Urinary bladder (tissue), 4 donors: ENCODE data around the gene PALM2AKAP2. TPM values are rescaled to one million over a fixed set of nuclear protein-coding genes. Genes with fewer than 3 reads are reported as not detected.

ENCODE experiments used
- DNase-seq: peaks from one replicate; pipeline ENCODE4 v3.0.0-alpha.2; 2015; ENCODE audit errors: extremely low spot score
- H3K27ac ChIP-seq: one replicate; pipeline ENCODE4 v1.5.1; 2013; ENCODE audit warnings: low read depth, mild to moderate bottlenecking, moderate library complexity
- H3K36me3 ChIP-seq: one replicate; pipeline ENCODE4 v1.6.1; 2013; ENCODE audit warnings: mild to moderate bottlenecking, moderate library complexity; ENCODE audit not compliant: insufficient read depth
- H3K4me1 ChIP-seq: one replicate; pipeline ENCODE4 v1.6.1; 2013; ENCODE audit warnings: mild to moderate bottlenecking, moderate library complexity; ENCODE audit not compliant: insufficient read depth
- H3K4me3 ChIP-seq: one replicate; pipeline ENCODE4 v1.5.1; 2013; ENCODE audit warnings: low read depth, low read length
- WGBS: extraction: QIAGEN DNeasy Blood & Tissue Kit; methylation state at CpG from one replicate; pipeline ENCODE4 v1.1.7; 2013; 5-methylcytosine and 5-hydroxymethylcytosine counted together
- polyA plus RNA-seq: library from polyadenylated mRNA; stranded (reverse); fragments of 200-250 nt; gene quantifications from one replicate; pipeline ENCODE4 v1.2.3, GENCODE V29; 2013
- total RNA-seq: library from RNA; depleted of rRNA; stranded (reverse); fragments of >200 nt; gene quantifications from one replicate; pipeline ENCODE4 v1.2.3, GENCODE V29; 2014
- donor health status: healthy with polysubstance abuse.
- donor health status: healthy.

The PALM2AKAP2 gene
- total and polyA plus RNA-seq, 2 donors = 1.3 to 15.6 TPM

DNA sequence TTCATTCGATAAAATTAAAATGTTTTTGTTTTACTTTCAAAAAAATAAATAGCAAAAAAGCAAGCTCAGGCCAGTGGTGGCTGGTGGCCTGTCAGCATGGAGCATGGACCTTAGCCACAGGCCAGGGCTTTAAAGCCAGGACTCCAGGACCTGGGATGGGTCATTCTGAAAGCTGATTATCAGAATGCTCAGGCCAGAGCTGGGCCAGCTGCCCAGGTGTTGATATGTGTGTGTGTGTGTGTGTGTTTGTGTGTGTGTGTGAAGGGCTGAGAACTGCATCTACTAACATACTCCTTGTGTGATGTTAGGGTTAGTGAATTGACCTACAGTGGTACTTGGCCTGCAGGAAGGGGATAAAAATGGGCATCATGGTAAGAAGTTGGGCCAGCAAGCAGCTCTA is 21.5 kb downstream of the PALM2AKAP2 start:
- H3K4me3 ChIP-seq = no peak overlapping the region
- no peak for DNase-seq
- no peaks in the 10 kb centered on the region for H3K36me3 ChIP-seq
- 55% methylated on average over 1 of the region's 1 CpG for WGBS
- peaks cover 2% of the 10 kb centered on the region for H3K4me1 ChIP-seq
- H3K27ac ChIP-seq = no peak overlapping the region

DNA sequence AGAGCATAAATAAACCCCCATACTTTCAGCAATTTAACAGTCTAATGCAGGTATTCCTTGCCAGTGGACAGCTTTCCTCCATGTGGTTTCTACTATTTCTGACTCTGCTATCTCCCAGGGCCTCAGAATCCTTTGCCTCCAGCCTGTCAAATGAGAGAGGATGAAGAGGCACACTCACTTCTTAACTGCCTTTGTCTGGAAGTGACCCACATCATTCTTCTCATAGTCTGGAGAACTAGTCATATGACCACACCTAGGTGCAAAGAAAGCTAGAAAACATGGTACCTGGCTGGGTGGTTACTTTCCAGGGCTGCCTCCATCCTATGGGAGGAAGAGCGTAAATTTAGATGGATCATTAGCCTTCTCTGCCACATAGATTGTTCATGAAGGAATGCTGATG is 22.5 kb downstream of the PALM2AKAP2 start:
- WGBS = 95% methylated on average over 1 of the region's 1 CpG
- no peak overlapping the region for H3K27ac ChIP-seq
- H3K4me3 ChIP-seq = no peak overlapping the region

DNA sequence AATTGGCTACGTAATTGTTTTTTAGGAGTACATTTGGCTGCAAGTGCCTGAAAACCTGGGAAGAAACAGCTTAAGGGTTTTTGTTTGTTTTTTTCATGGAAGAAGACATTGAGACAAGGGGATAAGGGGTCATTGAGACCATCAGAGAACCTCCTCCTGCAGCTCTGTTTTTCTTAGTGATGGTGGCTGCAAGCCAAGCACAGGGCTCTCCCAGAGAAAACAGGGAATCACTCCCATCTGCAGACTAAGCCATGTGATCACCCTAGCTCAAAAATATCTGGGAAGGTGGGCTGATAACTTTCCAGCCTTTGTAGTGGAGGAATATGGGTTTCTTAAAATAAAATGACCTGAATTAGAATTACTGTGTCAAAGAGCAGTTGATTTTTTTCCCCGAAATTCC is 25.1 kb downstream of the PALM2AKAP2 start:
- Histone ChIP-seq H3K27ac (no peak overlapping the region), H3K4me3 (no peak overlapping the region), H3K4me1 (peaks cover 2% of the 10 kb centered on the region), H3K36me3 (no peaks in the 10 kb centered on the region)
- DNase-seq = no peak
- WGBS = 58% methylated on average over 2 of the region's 2 CpGs

More for the DNA sequence above, 22.5 kb downstream of the PALM2AKAP2 start:
- DNase-seq = no peak
- Histone ChIP-seq H3K4me1 (peaks cover 2% of the 10 kb centered on the region), H3K36me3 (no peaks in the 10 kb centered on the region)

DNA sequence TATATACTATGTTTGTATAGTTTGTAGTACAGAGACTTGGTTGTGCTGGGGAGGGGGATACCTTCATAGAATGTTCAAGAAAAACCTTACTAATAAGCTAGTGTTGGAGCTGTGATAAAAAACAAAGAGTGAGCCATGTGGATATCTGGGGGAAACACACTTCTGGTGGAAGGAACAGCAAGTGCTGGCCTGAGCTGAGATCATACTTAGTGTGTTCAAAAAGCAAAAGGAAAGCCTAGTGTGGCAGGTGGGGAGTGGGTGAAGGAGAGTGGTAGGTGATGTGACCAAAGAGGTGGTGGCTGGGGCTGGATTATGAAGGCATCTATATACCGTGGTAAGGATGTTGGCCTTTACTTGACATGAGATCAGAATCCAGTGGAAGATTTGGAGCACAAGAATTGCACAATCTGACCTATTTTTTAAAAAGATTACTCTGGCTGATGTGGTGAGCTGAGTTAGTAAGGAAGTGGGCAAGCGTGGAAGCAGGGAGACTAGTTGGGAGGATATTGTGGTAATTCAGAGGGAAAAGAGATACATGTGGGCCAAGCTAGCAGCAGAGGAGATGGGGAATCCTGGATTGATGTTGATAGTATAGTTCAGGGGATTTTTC is 26.6 kb downstream of the PALM2AKAP2 start:
- no peak for DNase-seq
- no peaks in the 10 kb centered on the region for H3K36me3 ChIP-seq
- H3K4me3 ChIP-seq = no peak overlapping the region
- peaks cover 2% of the 10 kb centered on the region for H3K4me1 ChIP-seq
- WGBS = 58% methylated on average over 2 of the region's 2 CpGs
- H3K27ac ChIP-seq = no peak overlapping the region

DNA sequence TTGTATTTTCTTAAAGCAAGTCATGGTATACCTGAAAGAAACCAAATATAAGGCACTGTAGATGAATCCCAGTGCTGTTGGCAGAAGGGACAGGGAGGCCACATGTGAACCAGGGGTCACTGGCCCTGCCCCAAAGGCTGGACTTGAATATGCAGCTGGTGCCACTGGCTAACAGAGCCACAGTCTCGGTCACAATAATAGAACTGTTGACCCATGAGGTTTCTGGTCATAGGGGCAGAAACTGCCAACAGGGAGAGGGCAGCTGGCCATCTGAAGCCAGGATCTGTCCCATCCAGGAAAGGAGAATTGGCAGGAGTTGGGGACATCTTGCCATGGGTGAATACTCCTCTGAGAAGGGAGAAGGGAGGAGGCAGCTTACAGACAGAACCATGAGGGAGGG is 31.9 kb downstream of the PALM2AKAP2 start:
- WGBS = 92% methylated on average over 1 of the region's 1 CpG
- no peak overlapping the region for H3K4me3 ChIP-seq
- H3K27ac ChIP-seq = no peak overlapping the region
- H3K4me1 ChIP-seq = no peaks in the 10 kb centered on the region
- DNase-seq = no peak
- H3K36me3 ChIP-seq = no peaks in the 10 kb centered on the region

DNA sequence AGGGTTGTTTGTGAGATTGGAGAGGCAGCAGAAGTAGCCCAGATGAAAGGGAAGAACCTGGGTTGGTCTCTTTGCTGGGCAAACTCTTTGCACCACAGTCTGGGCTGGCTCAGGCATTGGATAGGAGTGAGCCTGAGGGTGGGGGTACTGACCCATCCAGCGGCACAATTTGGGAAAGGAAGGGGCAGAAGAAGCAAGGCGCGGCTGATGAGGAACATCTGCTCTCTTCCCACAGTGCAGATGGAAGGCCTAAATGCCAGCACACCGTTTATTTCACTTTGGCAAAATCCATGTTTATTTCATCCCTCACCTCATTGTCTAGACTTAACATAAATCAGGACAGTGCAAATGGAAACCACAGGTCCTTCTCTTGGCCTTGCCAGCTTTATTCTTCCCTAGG is 32.3 kb downstream of the PALM2AKAP2 start:
- Histone ChIP-seq H3K27ac (no peak overlapping the region), H3K4me3 (no peak overlapping the region), H3K36me3 (no peaks in the 10 kb centered on the region), H3K4me1 (no peaks in the 10 kb centered on the region)
- WGBS = 58% methylated on average over 4 of the region's 4 CpGs
- DNase-seq = no peak

DNA sequence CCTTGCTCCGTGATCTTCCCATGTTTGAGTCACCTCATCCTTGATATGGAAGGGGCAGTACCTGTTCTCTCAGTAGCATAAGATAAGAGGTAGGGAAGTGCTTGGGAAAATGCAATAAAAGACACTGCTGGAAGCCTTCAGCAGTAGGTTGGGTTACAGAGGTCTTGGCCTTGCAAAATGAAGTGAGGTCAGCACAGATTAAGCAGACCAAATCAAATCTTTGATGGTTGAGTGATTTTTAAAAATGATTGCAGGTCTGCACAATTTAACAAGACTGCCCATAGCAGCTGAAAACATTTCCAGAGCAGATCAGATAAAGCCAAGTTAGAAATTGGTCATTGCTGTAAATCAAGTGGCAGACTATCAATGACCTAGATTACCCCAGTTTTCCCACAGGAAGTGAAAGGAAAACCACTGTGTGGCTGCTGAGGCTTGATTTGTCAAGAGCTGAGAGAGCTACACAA is 32.9 kb downstream of the PALM2AKAP2 start:
- Histone ChIP-seq H3K27ac (no peak overlapping the region), H3K36me3 (no peaks in the 10 kb centered on the region), H3K4me3 (no peak overlapping the region), H3K4me1 (no peaks in the 10 kb centered on the region)
- WGBS = 77% methylated on average over 1 of the region's 1 CpG
- no peak for DNase-seq

DNA sequence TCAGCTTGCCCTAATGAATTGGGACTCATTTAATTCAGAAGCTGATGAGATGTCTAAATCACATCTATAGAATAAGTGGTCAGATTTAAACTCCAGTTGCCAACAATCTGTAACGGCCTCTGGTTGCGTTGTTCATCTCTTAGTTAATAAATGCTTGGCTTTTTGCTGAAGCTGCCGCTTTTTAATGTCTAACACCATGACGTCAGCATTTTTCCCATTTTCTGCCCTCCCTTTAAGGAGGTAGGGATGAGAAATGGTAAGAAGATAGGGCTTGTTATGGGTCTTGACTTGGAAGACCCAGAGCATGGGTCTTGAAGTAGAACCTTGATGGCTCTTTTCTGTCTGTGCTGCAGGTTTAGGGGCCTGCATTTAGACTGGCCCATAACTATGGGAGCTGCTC is 33.3 kb downstream of the PALM2AKAP2 start:
- no peaks in the 10 kb centered on the region for H3K4me1 ChIP-seq
- no peak overlapping the region for H3K27ac ChIP-seq
- WGBS = 69% methylated on average over 4 of the region's 4 CpGs
- DNase-seq = no peak
- H3K4me3 ChIP-seq = no peak overlapping the region
- H3K36me3 ChIP-seq = no peaks in the 10 kb centered on the region

DNA sequence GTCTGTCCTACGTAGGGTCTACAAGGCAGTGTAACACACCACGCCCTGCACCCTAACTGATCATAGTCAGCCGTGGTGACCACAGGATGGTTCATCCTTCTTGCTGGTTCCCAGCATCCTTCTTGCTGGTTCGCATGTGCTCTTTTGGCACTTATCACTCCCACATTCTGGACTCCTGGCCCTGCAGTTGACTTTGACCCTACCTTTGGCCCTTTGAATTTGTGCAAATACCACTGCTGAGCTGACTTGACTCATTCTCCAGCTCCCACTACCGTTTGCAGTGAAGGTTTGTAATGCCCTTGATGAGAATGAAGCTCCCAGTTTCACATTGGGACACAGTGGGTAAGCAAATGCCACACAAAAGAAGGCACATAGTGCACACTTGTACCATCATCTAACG is 33.8 kb downstream of the PALM2AKAP2 start:
- no peaks in the 10 kb centered on the region for H3K4me1 ChIP-seq
- no peaks in the 10 kb centered on the region for H3K36me3 ChIP-seq
- DNase-seq = no peak
- H3K4me3 ChIP-seq = no peak overlapping the region
- no peak overlapping the region for H3K27ac ChIP-seq
- 85% methylated on average over 6 of the region's 6 CpGs for WGBS

DNA sequence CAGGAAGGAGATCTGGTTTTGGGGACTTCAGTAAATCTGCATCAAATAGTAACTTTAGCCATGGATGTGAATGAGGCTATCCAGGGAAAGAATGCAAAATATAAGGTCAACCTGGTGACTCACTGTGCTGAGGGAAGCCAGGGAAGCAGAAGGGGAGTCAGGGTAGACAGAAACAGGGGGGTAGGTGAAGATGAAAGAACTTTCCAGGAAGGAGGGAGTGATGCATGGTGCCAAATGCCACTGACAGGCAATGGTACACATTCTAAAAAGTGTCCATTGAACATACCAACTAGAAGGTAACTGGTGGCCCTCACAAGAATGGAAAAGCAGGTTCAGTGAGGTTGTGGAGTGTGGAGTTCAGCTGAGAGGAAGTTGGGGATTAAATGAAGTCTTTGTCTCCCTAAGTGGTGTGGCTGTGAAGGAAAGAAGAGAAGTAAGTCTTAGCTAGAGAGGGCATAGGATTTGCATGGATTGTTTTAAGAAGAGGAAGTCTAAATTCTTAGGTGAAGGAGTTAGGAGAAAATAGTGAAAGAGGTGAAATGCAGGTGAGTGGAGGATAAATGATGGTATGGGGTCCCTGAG is 35.5 kb downstream of the PALM2AKAP2 start:
- no peaks in the 10 kb centered on the region for H3K4me1 ChIP-seq
- H3K4me3 ChIP-seq = no peak overlapping the region
- H3K36me3 ChIP-seq = no peaks in the 10 kb centered on the region
- no peak overlapping the region for H3K27ac ChIP-seq
- no peak for DNase-seq

DNA sequence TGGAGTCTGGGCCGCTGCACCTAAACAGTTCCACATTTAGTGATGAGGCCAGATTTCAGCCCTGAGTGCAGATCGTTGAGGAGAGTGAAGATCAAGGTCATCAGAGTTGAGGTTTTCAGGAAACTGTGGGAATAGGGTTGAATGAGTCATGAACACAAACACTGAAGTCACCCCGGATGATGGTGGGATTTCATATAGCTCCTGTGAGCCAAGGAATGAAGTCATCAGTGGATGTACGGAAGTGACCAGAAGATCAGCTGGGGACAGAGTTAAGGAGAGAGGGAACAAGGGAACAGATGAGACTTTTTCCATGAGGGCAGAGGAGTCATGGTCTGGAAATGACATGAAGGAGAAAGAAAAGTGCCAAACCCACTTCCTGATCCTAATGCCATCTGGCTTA is 36.5 kb downstream of the PALM2AKAP2 start:
- no peak for DNase-seq
- no peak overlapping the region for H3K4me3 ChIP-seq
- no peaks in the 10 kb centered on the region for H3K4me1 ChIP-seq
- no peaks in the 10 kb centered on the region for H3K36me3 ChIP-seq
- H3K27ac ChIP-seq = no peak overlapping the region
- WGBS = 43% methylated on average over 4 of the region's 4 CpGs

DNA sequence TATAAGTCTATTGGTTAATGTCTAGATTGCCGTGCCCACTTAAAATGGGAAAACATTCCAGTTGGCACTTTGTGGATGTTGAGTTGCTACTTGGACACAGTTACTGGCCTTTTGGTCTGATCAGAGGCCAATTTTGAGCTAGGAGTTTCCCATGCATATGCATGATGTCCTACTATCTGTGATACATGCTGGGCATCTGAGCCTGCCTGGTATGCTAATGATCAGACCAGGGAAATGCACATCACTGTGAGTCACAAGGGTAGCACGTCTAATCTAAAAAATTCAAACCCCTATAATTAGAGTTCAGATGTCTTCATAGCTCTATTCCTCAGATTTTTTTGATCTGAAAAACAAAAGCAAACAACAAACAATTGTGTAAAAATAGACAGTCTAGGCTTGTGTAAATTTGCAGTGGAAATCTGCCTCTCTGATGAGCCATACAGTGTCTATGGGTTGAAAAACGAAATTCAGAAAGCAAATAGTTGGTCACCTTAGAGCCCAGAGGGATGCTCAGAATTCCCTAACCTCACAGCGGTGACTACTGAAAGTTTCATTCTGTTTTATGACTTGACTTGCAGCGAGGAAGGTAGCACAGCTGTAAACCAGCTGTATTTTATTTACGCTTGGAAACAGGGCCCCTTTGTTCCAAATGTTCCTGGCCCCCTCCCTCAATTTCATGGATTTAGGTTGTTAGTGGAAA is 37.3 kb downstream of the PALM2AKAP2 start:
- Histone ChIP-seq H3K4me3 (no peak overlapping the region), H3K36me3 (no peaks in the 10 kb centered on the region), H3K4me1 (no peaks in the 10 kb centered on the region), H3K27ac (no peak overlapping the region)
- WGBS = 68% methylated on average over 6 of the region's 6 CpGs
- no peak for DNase-seq

DNA sequence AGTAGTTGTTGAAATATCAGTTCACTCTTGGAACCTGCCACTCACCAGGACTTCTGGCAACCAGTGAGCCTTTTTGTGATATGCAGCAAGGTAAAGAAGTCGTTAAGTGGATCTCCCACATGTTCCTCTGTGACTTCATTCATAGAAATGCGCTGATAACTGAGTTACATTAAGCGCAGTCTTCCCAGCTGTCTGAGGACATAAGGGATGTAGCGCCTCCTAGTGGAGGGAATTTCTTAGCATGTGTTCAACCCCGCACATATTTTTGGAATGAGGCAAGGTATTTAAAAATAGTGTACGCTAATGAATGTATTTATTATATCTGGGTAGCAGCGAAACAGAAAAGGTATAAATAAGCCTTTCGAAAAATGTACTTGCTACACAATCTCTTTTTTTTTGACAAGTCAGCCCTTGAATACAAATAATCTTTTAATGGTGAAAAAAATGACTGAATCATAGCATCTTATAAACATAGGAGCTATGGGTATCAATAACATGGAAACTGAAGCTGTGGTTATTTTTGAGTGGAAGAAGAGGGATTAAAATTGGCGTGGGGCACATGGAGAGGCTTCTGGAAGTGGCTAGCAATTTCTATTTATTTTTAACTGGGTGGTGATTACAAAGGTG is 38.0 kb downstream of the PALM2AKAP2 start:
- no peaks in the 10 kb centered on the region for H3K4me1 ChIP-seq
- no peaks in the 10 kb centered on the region for H3K36me3 ChIP-seq
- 2% methylated on average over 9 of the region's 9 CpGs for WGBS
- H3K27ac ChIP-seq = no peak overlapping the region
- H3K4me3 ChIP-seq = no peak overlapping the region
- peak; percentile 90 for DNase-seq

DNA sequence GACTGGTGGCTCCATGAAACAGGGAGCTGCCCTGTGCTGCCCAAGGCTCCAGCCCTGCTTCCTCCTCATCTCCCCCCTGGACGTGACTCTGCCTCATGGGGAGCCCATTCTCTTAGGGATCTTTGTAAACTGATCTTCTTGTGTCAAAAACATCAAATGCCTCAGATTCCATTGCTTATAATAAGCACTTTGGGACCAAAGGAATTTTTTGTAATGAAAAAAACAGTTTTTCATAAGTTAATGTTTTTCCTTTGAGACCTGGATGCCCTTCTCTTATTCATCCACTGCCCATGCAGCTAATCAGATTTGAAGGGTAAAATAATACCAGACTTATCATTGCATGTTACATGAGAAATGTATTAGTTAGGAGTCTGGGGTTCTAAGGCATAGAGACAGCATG is 41.7 kb downstream of the PALM2AKAP2 start:
- no peak for DNase-seq
- no peaks in the 10 kb centered on the region for H3K36me3 ChIP-seq
- H3K27ac ChIP-seq = no peak overlapping the region
- WGBS = 60% methylated on average over 1 of the region's 1 CpG
- H3K4me3 ChIP-seq = no peak overlapping the region
- no peaks in the 10 kb centered on the region for H3K4me1 ChIP-seq
